ENCODE data around the gene WWC2. TPM values are rescaled to one million over a fixed set of nuclear protein-coding genes. Genes with fewer than 3 reads are reported as not detected.

WWC2 gene
- total RNA-seq, 1 donor from 2014 or later, result 15.1 TPM

- DNase-seq, result no peak
These were observed 103.5 kb downstream of the WWC2 start for GRCh38 chr4:183202523-183202922.

- DNase-seq, result no peak
These were observed 105.7 kb downstream of the WWC2 start for GRCh38 chr4:183204793-183205192.

- DNase-seq, result no peak
These were observed 106.1 kb downstream of the WWC2 start for GRCh38 chr4:183205193-183205592.

GRCh38 chr4:183205709-183206108, 106.7 kb downstream of the WWC2 start:
- DNase-seq, result no peak

GRCh38 chr4:183211533-183211932, 112.5 kb downstream of the WWC2 start:
- DNase-seq, result no peak

GRCh38 chr4:183213996-183214395, 114.9 kb downstream of the WWC2 start:
- DNase-seq, result no peak

- no peak for DNase-seq
These were observed 115.9 kb downstream of the WWC2 start for GRCh38 chr4:183214912-183215488.

- no peak for DNase-seq
These were observed 121.2 kb downstream of the WWC2 start for GRCh38 chr4:183220236-183220635.

GRCh38 chr4:183223053-183223452, 124.0 kb downstream of the WWC2 start:
- no peak for DNase-seq

GRCh38 chr4:183229397-183229796, 130.3 kb downstream of the WWC2 start:
- DNase-seq, result no peak

- DNase-seq, result no peak
These were observed 141.7 kb downstream of the WWC2 start for GRCh38 chr4:183240581-183241321.

GRCh38 chr4:183241322-183241640, 142.2 kb downstream of the WWC2 start:
- DNase-seq, result no peak

GRCh38 chr4:183241721-183242151, 142.7 kb downstream of the WWC2 start:
- no peak for DNase-seq

GRCh38 chr4:183242291-183242690, 143.2 kb downstream of the WWC2 start:
- DNase-seq, result no peak

- no peak for DNase-seq
These were observed 145.0 kb downstream of the WWC2 start for GRCh38 chr4:183244019-183244418.

GRCh38 chr4:183244506-183244905, 145.4 kb downstream of the WWC2 start:
- DNase-seq, result no peak

GRCh38 chr4:183248201-183248600, 149.1 kb downstream of the WWC2 start:
- DNase-seq, result no peak

- no peak for DNase-seq
These were observed 150.8 kb downstream of the WWC2 start for GRCh38 chr4:183249854-183250253.

- DNase-seq, result no peak
These were observed 151.8 kb downstream of the WWC2 start for GRCh38 chr4:183250831-183251230.

- no peak for DNase-seq
These were observed 153.9 kb downstream of the WWC2 start for GRCh38 chr4:183252959-183253358.

- DNase-seq, result no peak
These were observed 154.4 kb downstream of the WWC2 start for GRCh38 chr4:183253451-183253850.

- no peak for DNase-seq
These were observed 155.1 kb downstream of the WWC2 start for GRCh38 chr4:183254162-183254561.

- DNase-seq, result no peak
These were observed 156.4 kb downstream of the WWC2 start for GRCh38 chr4:183255487-183255886.

- DNase-seq, result no peak
These were observed 157.3 kb downstream of the WWC2 start for GRCh38 chr4:183256343-183256742.

All from occipital lobe (tissue), 2 donors.